Fibroblast of villous mesenchyme (primary cell): ENCODE data around the gene TMEM164. TPM values are rescaled to one million over a fixed set of nuclear protein-coding genes. Genes with fewer than 3 reads are reported as not detected.

ENCODE experiments used
- DNase-seq: peaks from one replicate; pipeline ENCODE4 v3.0.0-alpha.2; 2010; ENCODE audit warnings: low read depth
- H3K4me3 ChIP-seq: 2 replicates; pipeline ENCODE4 v1.5.1; 2011; ENCODE audit warnings: low read depth, mild to moderate bottlenecking, low read length
- total RNA-seq: library from RNA; depleted of rRNA; stranded (reverse); fragments of >200 nt; gene quantifications from 2 replicates; pipeline ENCODE4 v1.2.3, GENCODE V29; 2012
- TF ChIP-seq, protein P1 (sequence below): IDR thresholded peaks from 2 replicates; pipeline ENCODE4 v1.5.1; 2012; ENCODE audit warnings: low read depth, mild to moderate bottlenecking, low read length; ENCODE audit not compliant: insufficient read depth

The TMEM164 gene
- total RNA-seq, 1 donor = 11.7 TPM

DNA sequence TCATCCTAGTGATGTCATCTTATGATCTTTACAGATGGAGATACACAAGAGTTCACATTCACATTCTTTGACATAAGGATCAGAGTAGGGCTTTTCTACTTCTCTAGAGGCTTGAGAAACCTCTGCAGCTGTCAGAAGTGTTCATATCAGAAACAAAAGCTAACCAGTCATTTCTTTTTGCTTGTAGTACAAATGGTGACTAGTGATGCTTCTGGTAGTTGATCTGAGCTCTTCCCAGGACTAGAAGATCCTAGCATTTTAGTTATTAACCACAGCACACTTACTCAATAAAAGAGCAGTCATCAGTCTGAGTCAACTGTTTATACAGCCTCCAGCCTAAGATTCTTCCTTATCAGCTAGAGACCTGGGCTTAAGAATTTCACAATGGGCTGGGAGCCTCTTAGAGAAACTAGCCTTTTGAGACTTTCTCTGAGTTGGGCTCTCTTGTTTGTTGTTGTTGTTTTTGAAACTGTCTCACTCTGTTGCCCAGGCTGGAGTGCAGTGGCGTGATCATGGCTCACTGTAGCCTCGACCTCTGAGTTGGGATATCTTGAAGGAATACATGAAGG lies 84.1 kb downstream of the TMEM164 start:
- H3K4me3 ChIP-seq = peak overlapping the region; percentile 53
- TF ChIP-seq, protein P1, sequence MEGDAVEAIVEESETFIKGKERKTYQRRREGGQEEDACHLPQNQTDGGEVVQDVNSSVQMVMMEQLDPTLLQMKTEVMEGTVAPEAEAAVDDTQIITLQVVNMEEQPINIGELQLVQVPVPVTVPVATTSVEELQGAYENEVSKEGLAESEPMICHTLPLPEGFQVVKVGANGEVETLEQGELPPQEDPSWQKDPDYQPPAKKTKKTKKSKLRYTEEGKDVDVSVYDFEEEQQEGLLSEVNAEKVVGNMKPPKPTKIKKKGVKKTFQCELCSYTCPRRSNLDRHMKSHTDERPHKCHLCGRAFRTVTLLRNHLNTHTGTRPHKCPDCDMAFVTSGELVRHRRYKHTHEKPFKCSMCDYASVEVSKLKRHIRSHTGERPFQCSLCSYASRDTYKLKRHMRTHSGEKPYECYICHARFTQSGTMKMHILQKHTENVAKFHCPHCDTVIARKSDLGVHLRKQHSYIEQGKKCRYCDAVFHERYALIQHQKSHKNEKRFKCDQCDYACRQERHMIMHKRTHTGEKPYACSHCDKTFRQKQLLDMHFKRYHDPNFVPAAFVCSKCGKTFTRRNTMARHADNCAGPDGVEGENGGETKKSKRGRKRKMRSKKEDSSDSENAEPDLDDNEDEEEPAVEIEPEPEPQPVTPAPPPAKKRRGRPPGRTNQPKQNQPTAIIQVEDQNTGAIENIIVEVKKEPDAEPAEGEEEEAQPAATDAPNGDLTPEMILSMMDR = no peak
- DNase-seq = peak; percentile 97

DNA sequence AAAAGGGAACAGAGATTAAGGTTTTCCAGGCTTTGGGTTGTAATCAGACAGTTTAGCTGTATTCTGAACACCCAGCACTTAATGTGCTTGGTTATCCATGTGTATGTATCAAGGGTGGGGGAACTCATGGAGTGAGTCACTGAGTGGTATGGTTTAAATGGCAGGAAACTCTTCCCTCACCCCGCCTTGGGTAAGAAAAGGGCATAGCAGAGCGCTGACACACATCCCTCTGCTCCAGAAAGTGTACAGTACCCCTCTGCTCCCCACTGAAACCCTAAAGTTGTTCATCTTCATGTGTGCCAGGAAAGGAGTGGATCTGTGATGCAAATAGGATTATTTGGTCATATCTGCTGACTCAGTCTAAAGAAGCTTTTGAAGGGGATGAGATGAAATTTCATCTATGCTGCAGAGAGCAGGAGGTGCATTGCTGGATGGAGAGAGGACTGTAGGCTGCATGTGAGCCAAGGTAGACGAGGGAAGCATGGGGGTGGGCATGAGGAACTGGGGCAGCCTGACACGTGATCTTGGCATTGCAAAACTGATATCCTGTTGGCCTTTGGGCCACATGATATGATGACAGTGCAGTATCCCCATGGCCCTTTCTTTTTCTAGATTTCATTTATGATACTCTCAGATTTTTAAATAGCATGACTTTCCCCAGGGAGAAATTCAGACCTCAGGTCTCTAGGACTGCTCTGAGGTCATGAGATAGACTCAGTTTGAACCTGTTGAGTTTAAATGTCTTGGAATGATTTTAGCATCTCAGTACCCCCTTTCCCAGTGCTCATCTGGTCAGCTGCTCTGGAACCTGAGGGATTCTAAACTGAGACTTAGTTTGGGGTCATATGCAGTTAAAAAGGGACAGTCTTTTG lies 84.8 kb downstream of the TMEM164 start:
- peak overlapping the region; percentile 53 for H3K4me3 ChIP-seq
- TF ChIP-seq, protein P1 = no peak
- DNase-seq = peak; percentile 91

DNA sequence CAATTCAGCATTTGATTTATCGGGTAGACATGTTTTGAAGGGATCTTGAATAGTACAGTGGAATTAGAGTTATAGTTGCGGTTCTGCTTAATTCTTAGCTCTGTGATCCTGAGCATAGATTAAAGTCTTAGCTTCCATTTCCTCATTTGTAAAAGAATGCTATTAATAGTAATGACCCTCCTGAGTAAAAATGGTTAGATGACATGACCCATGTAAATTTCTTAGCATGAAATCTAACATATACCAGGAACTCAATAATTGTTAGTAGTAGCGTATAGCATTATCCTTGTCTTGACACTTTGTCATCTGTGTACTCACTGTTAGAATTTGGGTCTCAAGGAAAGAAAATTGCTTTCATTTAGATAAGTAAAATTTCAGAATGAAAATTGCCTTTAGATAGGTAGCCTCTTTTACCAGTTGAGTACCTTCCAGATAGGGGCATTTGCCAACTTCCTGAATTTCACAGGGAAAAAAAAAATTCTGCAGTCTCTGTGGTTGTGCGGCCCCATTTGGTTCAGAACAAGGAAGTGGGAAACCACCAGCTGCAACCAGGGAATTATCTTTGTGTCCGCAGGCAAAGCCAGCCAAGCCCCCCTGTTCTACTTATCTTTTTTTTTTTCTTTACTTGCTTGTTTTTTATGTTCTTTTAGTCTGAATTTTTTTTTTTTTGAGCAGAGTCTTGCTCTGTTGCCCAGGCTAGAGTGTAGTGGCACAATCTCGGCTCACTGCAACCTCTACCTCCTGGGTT lies 86.9 kb downstream of the TMEM164 start:
- H3K4me3 ChIP-seq = no peak overlapping the region
- DNase-seq = peak; percentile 45
- TF ChIP-seq, protein P1 = no peak

DNA sequence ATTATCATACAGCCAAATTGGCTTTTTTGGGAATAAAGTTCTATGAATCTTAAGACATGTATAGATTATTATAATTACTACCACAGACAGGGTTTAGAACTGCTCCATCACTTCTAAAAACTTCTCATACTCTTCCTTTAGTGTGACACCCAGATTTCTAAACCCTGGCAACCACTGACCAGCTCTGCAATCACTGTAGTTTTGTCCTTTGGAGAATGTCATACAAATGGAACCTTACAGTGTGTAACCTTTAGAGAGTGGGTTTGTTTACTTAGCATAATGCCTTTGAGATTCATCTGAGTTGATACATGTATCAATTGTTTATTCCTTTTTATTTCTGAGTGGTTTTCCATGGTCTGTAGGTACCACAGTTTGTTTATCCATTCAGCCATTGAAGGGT lies 95.0 kb downstream of the TMEM164 start:
- no peak for DNase-seq
- TF ChIP-seq, protein P1 = no peak
- H3K4me3 ChIP-seq = no peak overlapping the region

DNA sequence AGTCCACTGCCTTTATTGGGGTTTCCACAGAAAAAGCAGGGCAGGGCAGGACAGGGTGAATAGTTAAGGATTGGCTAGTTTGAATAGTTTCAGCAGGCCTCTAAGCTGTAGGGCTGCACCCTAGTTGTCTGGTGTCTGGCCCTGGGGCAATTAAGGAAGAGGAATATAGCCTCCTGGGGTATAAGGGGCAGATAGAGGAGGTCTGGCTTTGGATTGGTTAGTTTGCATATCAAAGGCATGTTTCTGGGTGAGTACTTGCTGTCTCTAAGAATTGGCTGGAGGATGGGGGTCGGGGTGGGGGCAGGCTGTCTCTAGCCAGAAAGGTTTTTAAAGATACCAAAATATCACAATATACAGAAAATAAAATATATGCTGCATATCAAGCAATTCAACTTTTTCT lies 100.4 kb downstream of the TMEM164 start:
- TF ChIP-seq, protein P1 = no peak
- DNase-seq = no peak

DNA sequence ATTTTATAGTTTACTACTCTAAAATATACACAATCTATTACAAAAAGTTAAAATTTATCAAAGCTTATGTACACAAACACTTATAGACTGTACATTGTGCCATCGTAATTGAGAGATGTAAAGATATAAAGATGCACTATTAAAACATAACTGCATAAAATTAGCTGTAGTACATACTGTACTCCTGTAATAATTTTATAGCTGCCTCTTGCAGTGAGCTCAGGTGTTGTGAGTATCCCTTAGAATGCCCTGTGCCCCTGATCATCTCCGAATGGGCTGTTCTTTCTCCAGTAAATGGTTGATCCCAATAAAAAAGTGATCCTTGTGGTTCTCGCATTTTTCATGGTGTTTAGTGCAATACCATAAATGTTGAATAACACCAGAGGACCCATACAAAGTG lies 101.2 kb downstream of the TMEM164 start:
- peak; percentile 13 for DNase-seq
- TF ChIP-seq, protein P1 = no peak
- no peak overlapping the region for H3K4me3 ChIP-seq

More for the DNA sequence above, 100.4 kb downstream of the TMEM164 start:
- no peak overlapping the region for H3K4me3 ChIP-seq
